Stimulated activated naive CD4-positive, alpha-beta T cell (primary cell): ENCODE results near the gene CHKA.
"Not testable (repeated sequence)": the region's sequence is repeated elsewhere in the genome, so short reads cannot be mapped to it uniquely, and the experiment has no call there.

Experiments used
- DNase-seq, 6 experiments: peaks; one replicate each; lab custom pipeline; 2025; lab: John Stamatoyannopoulos, UW

Gene CHKA

GRCh38 chr11:68116126-68116525 lies 5.1 kb downstream of the CHKA start:
- DNase-seq, result no peak

- DNase-seq, result no peak
Measured at GRCh38 chr11:68115285-68115684, 5.9 kb downstream of the CHKA start.

- DNase-seq, result no peak
Measured at GRCh38 chr11:68113986-68114385, 7.2 kb downstream of the CHKA start.

GRCh38 chr11:68107689-68108088 lies 13.5 kb downstream of the CHKA start:
- DNase-seq, result no peak

DNA sequence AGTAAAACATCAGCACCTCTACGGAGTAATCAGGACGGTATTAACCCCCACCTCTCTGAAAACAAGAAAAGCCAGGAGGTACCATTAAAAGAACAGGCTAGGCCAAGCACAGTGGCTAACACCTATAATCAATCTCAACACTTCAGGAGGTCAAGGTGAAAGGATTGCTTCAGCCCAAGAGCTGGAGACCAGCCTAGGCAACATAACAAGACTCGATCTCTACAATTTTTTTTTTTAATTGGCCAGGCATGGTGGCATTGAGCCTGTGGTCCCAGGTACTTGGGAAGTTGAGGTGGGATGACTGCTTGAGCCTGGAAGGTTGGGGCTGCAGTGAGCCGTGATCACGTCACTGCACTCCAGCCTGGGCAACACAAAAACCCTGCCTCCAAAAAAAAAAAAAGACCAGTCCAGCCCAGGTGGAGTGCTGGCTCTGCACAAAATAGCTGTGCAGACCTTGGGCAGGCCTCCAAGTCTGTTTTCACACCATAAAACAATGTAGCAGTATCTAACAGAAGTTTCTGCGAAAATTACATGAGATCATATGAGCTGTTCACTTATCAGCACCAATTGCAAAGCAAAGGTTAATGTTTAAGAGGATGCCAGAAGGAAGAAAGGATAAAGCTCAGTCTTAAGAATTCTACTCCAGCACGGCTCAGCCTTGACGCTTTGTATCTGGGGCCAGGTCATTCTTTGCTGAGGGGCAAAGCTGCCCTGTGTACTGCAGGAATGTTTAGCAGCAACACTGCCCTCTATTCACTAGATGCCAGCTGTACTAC lies 14.8 kb downstream of the CHKA start:
- no peak for DNase-seq

- peak in 4 of 6 experiments; percentile 27 to 48 (median 34) for DNase-seq
Measured at GRCh38 chr11:68099474-68100405, 21.4 kb downstream of the CHKA start.

GRCh38 chr11:68099057-68099456 lies 22.1 kb downstream of the CHKA start:
- no peak for DNase-seq

DNA sequence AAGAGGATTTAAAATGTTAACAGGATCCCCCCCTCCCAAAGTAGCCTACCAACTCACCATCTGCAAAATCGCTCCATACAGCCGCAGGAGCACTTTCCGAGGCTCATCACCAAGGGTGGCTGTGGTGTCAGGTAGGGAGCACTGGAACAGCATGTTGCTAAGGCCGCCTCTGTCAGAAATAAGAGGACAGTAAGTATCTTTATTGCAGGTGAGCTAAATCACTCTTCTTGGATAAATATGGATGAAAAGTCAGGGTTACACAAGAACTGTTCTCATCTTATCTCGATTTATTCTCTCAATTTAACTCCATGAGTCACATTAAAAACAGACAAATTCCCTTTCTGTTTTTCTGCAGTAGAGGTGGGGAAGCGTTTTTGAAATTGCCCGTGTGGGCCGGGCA lies 24.2 kb downstream of the CHKA start:
- DNase-seq, result no peak

DNA sequence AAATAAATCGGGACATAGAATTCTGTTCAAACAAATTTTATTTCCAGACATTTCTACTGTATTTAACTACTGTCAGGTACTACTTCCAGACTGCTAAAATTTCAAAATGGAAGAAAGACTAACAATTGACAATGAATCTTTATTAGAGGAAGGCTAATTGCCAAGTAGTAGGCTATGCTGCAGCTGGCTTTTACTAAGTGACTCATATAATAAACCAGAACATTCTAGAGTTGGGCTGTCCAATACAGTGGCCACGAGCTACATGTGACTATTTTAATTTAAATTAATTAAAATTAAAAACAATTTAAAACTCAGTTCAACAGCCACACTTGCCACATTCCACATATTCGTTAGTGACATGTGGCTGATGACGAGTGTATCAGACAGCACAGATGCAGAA lies 27.6 kb downstream of the CHKA start:
- no peak for DNase-seq

GRCh38 chr11:68092946-68093345 lies 28.2 kb downstream of the CHKA start:
- not testable (repeated sequence) for DNase-seq

GRCh38 chr11:68092411-68092810 lies 28.8 kb downstream of the CHKA start:
- no peak for DNase-seq

- DNase-seq, result no peak
Measured at GRCh38 chr11:68090706-68091105, 30.5 kb downstream of the CHKA start.

- DNase-seq, result no peak
Measured at GRCh38 chr11:68090287-68090686, 30.9 kb downstream of the CHKA start.

DNA sequence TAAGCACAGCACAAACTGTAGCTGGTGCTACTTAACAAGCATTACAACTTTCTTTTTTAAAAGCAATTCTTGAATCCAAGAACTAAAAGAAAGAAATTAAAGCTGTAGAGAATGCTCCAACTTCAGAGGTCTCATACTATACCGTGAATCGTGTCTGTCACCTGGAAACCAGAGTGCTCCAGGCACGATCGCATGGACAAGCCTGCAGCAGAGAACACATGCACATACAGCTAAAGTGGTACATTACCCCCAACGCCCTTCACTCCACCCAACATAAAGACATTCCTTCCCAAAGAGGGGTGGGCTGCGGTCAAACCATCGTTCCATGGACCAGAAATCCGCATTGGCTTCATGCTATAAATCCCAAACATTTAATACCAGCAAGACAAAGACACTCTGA lies 31.5 kb downstream of the CHKA start:
- no peak for DNase-seq

GRCh38 chr11:68083517-68083916 lies 37.7 kb downstream of the CHKA start:
- DNase-seq, result no peak

DNA sequence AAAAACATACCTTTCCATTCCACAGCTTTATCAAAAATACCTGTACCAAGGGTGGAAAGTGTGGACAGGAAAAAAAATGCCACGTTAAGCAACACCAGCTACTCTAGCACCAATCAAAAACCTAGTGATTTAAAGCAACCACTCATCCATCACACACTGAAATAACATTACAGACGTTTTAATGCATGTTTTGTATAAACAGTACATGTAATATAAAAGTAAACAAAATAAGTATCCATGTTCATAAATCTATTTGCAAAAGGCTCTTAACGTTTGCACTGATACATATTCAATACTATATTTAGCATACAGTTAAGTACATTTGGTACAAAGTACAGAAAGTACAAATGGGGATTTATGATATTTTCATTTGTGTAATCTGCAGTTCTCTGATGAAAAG lies 38.7 kb downstream of the CHKA start:
- no peak for DNase-seq

- DNase-seq, result no peak
Measured at GRCh38 chr11:68081691-68082090, 39.5 kb downstream of the CHKA start.

DNA sequence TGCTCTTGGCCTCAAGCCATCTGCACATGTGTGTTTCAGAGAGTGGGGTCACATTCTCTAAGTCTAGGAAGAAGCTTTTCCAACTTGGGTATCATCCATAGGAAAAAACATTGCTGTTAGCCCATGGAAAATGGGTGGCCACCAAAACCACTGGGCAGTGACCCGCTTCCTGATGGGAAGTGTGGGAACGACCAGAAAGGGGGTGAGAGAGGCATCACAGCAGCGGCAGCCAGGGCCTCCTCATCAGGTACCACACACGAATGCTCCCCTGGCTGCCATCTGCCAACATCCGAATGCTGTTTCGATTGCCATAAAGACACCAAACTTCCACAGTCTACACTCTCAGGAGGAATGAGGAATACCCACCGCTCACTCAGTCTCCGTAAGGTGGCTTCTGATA lies 40.3 kb downstream of the CHKA start:
- no peak for DNase-seq

DNA sequence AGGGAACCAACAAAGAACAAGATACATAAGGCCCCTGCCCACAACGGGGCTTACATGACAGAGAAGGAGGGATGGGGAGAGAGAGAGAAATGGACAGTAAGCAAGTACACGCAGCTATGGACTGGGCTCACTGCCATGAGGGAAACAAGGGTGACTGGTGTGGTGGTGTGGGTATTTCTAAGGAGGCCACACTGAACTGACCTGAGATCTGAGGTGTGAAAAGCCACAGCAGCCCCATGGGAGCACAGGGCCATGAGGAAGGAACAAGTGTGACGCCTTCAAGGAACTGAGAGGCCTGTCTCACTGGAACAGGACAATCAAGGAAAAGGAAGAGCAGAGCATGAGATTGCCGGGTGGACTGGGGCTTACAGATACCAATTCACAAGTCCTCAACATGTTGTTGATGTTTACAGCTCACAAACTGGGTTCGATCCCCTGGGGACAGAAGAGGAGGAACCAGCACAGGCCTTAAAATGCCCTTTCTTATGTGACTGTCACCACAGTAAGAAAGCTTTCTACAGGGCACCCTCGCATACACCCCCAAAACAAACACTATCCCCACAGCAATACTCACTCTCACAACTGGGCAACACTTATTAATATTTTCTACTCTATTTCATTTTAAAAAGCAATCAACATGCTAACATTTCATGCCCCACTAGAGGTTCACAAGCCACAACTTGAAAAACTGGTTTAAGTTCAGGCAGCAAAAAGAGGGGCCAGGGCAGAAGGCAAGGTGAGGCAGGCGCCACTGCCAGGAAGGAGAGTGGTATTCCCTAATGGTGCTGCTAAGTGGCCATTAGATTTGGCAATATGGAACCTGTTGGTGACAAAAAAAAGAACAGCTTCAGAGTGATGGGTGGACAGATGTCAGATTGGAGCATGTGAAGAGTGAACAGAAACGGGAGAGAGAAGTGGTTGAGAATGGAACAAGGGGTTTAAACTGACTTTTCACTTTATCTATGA lies 43.3 kb downstream of the CHKA start:
- DNase-seq, result no peak

DNA sequence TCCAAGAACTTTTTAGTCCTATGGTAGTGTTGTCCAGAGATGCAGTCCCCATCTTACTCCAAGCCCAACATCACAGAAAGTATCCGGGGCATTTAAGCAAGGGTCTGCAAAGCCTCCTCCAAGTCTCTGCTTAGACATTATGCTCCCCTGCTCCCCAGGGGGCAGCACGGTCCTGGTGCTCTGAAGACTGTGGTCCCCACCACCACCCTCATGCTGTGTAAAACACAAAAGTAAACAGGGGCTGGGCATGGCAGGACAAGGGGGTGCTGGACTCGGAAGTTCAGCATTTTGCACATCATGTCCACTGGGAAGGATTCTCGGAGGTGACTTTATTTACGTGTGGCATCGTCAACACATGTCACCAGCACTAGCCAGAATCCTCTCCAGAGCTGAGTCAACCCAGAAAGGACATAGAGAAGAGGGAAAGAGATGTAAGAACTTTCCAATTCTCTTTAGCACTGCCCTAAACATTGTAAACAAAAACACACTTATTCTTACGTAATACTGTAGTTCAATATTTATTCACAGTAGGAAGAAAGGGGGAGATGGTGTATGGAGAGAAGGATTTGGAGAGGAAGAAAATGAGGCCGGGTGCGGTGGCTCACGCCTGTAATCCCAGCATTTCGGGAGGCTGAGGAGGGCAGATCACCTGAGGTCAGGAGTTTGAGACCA lies 44.7 kb downstream of the CHKA start:
- no peak for DNase-seq

DNA sequence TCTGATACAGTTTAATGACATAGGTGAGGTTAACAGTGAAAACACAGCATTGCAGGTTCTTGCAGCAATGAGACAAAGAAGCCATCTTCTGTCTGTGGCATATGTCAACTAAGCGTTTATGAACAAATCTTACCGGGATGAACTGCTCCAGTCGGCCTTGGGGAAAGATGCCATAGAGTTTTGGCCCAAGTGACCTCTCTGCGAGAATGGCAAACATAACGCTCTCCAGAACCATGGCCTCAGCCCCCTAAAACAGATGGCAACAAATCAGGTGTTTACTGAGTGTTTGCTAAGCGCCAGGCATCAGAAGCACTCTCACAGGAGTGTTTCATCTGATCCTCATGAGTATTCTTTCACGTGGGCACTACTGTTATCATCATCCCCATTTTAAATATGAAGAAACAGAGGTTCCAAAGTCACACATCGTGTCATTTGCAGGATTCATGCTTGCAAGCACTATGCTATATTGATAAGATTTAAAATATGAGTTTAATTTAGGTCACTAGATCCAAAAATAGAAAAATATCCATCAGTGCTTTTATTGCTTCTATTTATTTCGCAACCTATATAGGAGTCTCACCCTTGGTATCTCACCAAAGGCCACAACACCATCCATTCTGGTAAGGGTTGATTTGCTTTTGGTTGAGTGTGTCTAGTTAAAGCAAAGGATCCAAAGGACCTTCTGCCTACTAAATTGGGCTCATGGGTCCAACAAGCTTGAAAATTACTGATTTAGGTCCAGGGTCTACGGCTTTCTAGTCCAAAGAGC lies 46.4 kb downstream of the CHKA start:
- no peak for DNase-seq
